ENCODE results near the gene ZNF512.

- no peak for TF ChIP-seq POLR2A (IDR thresholded peaks at IDR 0.05)
- no peak for TF ChIP-seq CTCF (IDR thresholded peaks at IDR 0.05)
- TF ChIP-seq POLR2AphosphoS5 (IDR thresholded peaks at IDR 0.05): no peak
These were observed 13.8 kb downstream of the ZNF512 start for GRCh38 chr2:27596627-27597026.
